ENCODE results near the gene NOTCH1.
A peak's percentile ranks its signal among the peaks of the same experiment; 100 is the strongest.

The NOTCH1 gene

GRCh38 chr9:136536721-136537241 is 9.1 kb downstream of the NOTCH1 start:
- H3K4me1 ChIP-seq (ENCODE audit: control extremely low read depth in 1 of 4, control insufficient read depth in 4 of 4, insufficient read depth in 4 of 4, low read length in 3 of 4): peaks cover 0 to 99% (median 94%) of the 10 kb centered on the region in 4 experiments
- DNase-seq: no peak
- peak overlapping the region in 1 of 7 experiments; percentile 4 for H3K4me3 ChIP-seq (ENCODE audit: control insufficient read depth in 1 of 7, extremely low read depth in 1 of 7, insufficient read depth in 4 of 7, low read depth in 2 of 7, low read length in 6 of 7)
- H3K27ac ChIP-seq (ENCODE audit: insufficient read depth in 1 of 2, low read depth in 1 of 2, low read length in 2 of 2, poor library complexity in 1 of 2, severe bottlenecking in 2 of 2): no peak overlapping the region
- POLR2A ChIA-PET: interaction anchor here (0.9 kb wide), 1 partner anchor 83 kb away, joined by 3 read pairs; no protein-coding TSS in a partner anchor
- peaks cover 0 to 54% (median 15%) of the 10 kb centered on the region in 4 experiments for H3K36me3 ChIP-seq (ENCODE audit: control insufficient read depth in 4 of 4, insufficient read depth in 4 of 4, low read length in 3 of 4)
- no peaks in the 10 kb centered on the region for H3K9me3 ChIP-seq (ENCODE audit: control extremely low read depth in 1 of 5, control insufficient read depth in 4 of 5, insufficient read depth in 2 of 5, low read depth in 1 of 5, low read length in 4 of 5)
- CTCF ChIA-PET: interaction anchor here (0.6 to 7.0 kb wide), 6 partner anchors 48 to 127 kb away, joined by 3 to 90 read pairs (median 4); no protein-coding TSS in a partner anchor
- no peaks in the 10 kb centered on the region for H3K27me3 ChIP-seq (replicated peaks in 2 of 5; ENCODE audit: control insufficient read depth in 4 of 5, insufficient read depth in 5 of 5, low read length in 4 of 5)
- WGBS (ENCODE audit: insufficient coverage): 96% methylated on average over 16 of the region's 16 CpGs

GRCh38 chr9:136536051-136536720 is 9.7 kb downstream of the NOTCH1 start:
- H3K4me1 ChIP-seq (ENCODE audit: control extremely low read depth in 1 of 4, control insufficient read depth in 4 of 4, insufficient read depth in 4 of 4, low read length in 3 of 4): peaks cover under 1 to 99% (median 94%) of the 10 kb centered on the region in 4 experiments
- no peaks in the 10 kb centered on the region for H3K9me3 ChIP-seq (ENCODE audit: control extremely low read depth in 1 of 5, control insufficient read depth in 4 of 5, insufficient read depth in 2 of 5, low read depth in 1 of 5, low read length in 4 of 5)
- peaks cover 0 to 53% (median 12%) of the 10 kb centered on the region in 4 experiments for H3K36me3 ChIP-seq (ENCODE audit: control insufficient read depth in 4 of 4, insufficient read depth in 4 of 4, low read length in 3 of 4)
- no peak overlapping the region for H3K27ac ChIP-seq (ENCODE audit: insufficient read depth in 1 of 2, low read depth in 1 of 2, low read length in 2 of 2, poor library complexity in 1 of 2, severe bottlenecking in 2 of 2)
- H3K27me3 ChIP-seq (replicated peaks in 2 of 5; ENCODE audit: control insufficient read depth in 4 of 5, insufficient read depth in 5 of 5, low read length in 4 of 5): no peaks in the 10 kb centered on the region
- ChIA-PET CTCF (interaction anchor here (0.6 to 7.0 kb wide), 5 partner anchors 48 to 128 kb away, joined by 3 to 90 read pairs (median 3); no protein-coding TSS in a partner anchor), POLR2A (interaction anchor here (0.6 to 0.9 kb wide), 2 partner anchors 20 to 84 kb away, joined by 3 read pairs; no protein-coding TSS in a partner anchor)
- 95% methylated on average over 20 of the region's 20 CpGs for WGBS (ENCODE audit: insufficient coverage)
- DNase-seq: no peak
- peak overlapping the region in 1 of 7 experiments; percentile 19 for H3K4me3 ChIP-seq (ENCODE audit: control insufficient read depth in 1 of 7, extremely low read depth in 1 of 7, insufficient read depth in 4 of 7, low read depth in 2 of 7, low read length in 6 of 7)

DNA sequence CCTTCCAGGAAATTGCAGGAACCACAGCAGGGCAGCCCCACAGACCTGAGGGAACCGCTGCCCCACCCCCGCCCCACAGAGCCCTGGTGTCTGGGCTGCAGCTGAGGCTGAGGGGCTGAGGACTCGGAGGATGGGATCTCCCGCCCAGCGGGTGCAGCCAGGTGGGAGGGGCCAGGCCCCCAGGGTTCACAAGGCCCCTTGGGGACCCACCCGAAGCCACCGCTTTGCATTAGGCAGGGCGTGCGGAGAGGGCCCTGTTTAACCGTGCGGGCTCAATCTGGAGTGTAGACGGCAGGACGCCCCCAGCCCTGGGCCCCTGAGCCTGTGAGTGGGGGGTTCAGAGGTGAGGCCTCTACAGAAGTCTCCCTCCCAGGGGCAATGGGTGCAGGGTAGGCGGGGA is 10.8 kb downstream of the NOTCH1 start:
- H3K9me3 ChIP-seq (ENCODE audit: control extremely low read depth in 1 of 5, control insufficient read depth in 4 of 5, insufficient read depth in 2 of 5, low read depth in 1 of 5, low read length in 4 of 5): no peaks in the 10 kb centered on the region
- peaks cover 2 to 99% (median 94%) of the 10 kb centered on the region in 4 experiments for H3K4me1 ChIP-seq (ENCODE audit: control extremely low read depth in 1 of 4, control insufficient read depth in 4 of 4, insufficient read depth in 4 of 4, low read length in 3 of 4)
- peak in 2 of 3 donors; percentile 40 to 44 for DNase-seq
- H3K27me3 ChIP-seq (replicated peaks in 2 of 5; ENCODE audit: control insufficient read depth in 4 of 5, insufficient read depth in 5 of 5, low read length in 4 of 5): no peaks in the 10 kb centered on the region
- ChIA-PET POLR2A (interaction anchor here (0.5 to 1.5 kb wide), 3 partner anchors 10 to 701 kb away, joined by 3 to 4 read pairs (median 4); no protein-coding TSS in a partner anchor), CTCF (interaction anchor here (3.0 to 9.1 kb wide), 2 partner anchors 8 to 48 kb away, joined by 20 to 93 read pairs; no protein-coding TSS in a partner anchor)
- peaks cover 0 to 45% (median 10%) of the 10 kb centered on the region in 4 experiments for H3K36me3 ChIP-seq (ENCODE audit: control insufficient read depth in 4 of 4, insufficient read depth in 4 of 4, low read length in 3 of 4)
- H3K27ac ChIP-seq (ENCODE audit: insufficient read depth in 1 of 2, low read depth in 1 of 2, low read length in 2 of 2, poor library complexity in 1 of 2, severe bottlenecking in 2 of 2): no peak overlapping the region
- 34% methylated on average over 8 of the region's 14 CpGs for WGBS (ENCODE audit: insufficient coverage)
- H3K4me3 ChIP-seq (ENCODE audit: control insufficient read depth in 1 of 7, extremely low read depth in 1 of 7, insufficient read depth in 4 of 7, low read depth in 2 of 7, low read length in 6 of 7): peak overlapping the region in 2 of 7 experiments; percentile 19 to 57

DNA sequence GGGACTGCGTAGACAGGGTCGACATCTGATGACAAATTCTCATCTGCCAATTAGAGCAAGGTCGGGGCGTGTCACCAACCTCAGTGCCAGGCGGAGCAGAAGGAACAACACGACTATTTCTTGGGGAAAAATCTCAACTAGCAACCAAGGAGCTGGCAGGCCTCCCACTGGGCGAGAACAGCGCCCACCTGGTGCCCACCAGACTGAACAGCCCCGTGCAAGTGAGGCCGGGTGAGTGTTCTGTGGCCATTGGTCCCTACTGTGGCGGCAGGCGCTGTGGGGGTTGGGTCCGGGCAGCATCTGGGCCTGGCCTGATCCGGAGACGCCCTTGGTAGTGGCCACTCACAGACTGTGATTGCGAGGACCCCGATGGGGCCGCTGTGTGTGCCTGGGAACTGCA is 11.5 kb downstream of the NOTCH1 start:
- peak overlapping the region in 1 of 7 experiments; percentile 20 for H3K4me3 ChIP-seq (ENCODE audit: control insufficient read depth in 1 of 7, extremely low read depth in 1 of 7, insufficient read depth in 4 of 7, low read depth in 2 of 7, low read length in 6 of 7)
- H3K27me3 ChIP-seq (replicated peaks in 2 of 5; ENCODE audit: control insufficient read depth in 4 of 5, insufficient read depth in 5 of 5, low read length in 4 of 5): no peaks in the 10 kb centered on the region
- peaks cover 2 to 97% (median 94%) of the 10 kb centered on the region in 4 experiments for H3K4me1 ChIP-seq (ENCODE audit: control extremely low read depth in 1 of 4, control insufficient read depth in 4 of 4, insufficient read depth in 4 of 4, low read length in 3 of 4)
- no peak for DNase-seq
- ChIA-PET CTCF (interaction anchor here (1.5 to 9.1 kb wide), 5 partner anchors 8 to 97 kb away, joined by 5 to 93 read pairs (median 14); no protein-coding TSS in a partner anchor), POLR2A (interaction anchor here (0.6 to 2.7 kb wide), 9 partner anchors 10 to 127 kb away, joined by 3 to 19 read pairs (median 7); partner anchors contain the start of gene NOTCH1)
- H3K9me3 ChIP-seq (ENCODE audit: control extremely low read depth in 1 of 5, control insufficient read depth in 4 of 5, insufficient read depth in 2 of 5, low read depth in 1 of 5, low read length in 4 of 5): no peaks in the 10 kb centered on the region
- WGBS (ENCODE audit: insufficient coverage): 89% methylated on average over 13 of the region's 18 CpGs
- H3K36me3 ChIP-seq (ENCODE audit: control insufficient read depth in 4 of 4, insufficient read depth in 4 of 4, low read length in 3 of 4): peaks cover 0 to 44% (median 10%) of the 10 kb centered on the region in 4 experiments
- H3K27ac ChIP-seq (ENCODE audit: insufficient read depth in 1 of 2, low read depth in 1 of 2, low read length in 2 of 2, poor library complexity in 1 of 2, severe bottlenecking in 2 of 2): peak overlapping the region; percentile 58 to 83

DNA sequence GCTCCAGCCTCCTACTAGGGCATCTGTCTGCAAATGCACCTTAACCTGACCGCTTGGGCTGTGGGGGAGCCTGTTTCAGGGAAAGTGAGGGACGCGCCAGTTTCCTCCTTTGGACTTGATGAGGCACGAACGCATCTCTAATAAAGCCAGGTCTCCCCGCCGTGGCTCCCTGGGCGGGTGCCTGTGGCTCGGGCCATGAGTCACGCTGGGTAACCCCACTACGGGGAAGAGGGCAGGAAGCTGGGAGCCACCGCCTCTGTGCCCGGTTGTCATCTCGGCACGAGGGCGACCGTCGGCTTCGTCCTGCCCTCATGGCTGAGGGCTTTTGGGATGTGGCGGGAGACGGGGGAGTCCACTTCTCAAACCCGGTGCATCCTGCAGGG is 12.1 kb downstream of the NOTCH1 start:
- peak overlapping the region in 5 of 7 experiments; percentile 1 to 61 (median 13) for H3K4me3 ChIP-seq (ENCODE audit: control insufficient read depth in 1 of 7, extremely low read depth in 1 of 7, insufficient read depth in 4 of 7, low read depth in 2 of 7, low read length in 6 of 7)
- no peaks in the 10 kb centered on the region for H3K27me3 ChIP-seq (replicated peaks in 2 of 5; ENCODE audit: control insufficient read depth in 4 of 5, insufficient read depth in 5 of 5, low read length in 4 of 5)
- 15% methylated on average over 11 of the region's 22 CpGs for WGBS (ENCODE audit: insufficient coverage)
- no peaks in the 10 kb centered on the region for H3K9me3 ChIP-seq (ENCODE audit: control extremely low read depth in 1 of 5, control insufficient read depth in 4 of 5, insufficient read depth in 2 of 5, low read depth in 1 of 5, low read length in 4 of 5)
- peaks cover 0 to 42% (median 10%) of the 10 kb centered on the region in 4 experiments for H3K36me3 ChIP-seq (ENCODE audit: control insufficient read depth in 4 of 4, insufficient read depth in 4 of 4, low read length in 3 of 4)
- peak overlapping the region; percentile 58 to 83 for H3K27ac ChIP-seq (ENCODE audit: insufficient read depth in 1 of 2, low read depth in 1 of 2, low read length in 2 of 2, poor library complexity in 1 of 2, severe bottlenecking in 2 of 2)
- DNase-seq: peak; percentile 78 to 84 (median 82)
- POLR2A ChIA-PET: interaction anchor here (0.6 to 2.7 kb wide), 19 partner anchors 7 to 180 kb away, joined by 3 to 19 read pairs (median 6); partner anchors contain the start of gene NOTCH1
- CTCF ChIA-PET: interaction anchor here (0.9 to 9.1 kb wide), 8 partner anchors 9 to 98 kb away, joined by 3 to 93 read pairs (median 6); no protein-coding TSS in a partner anchor
- peaks cover 2 to 97% (median 94%) of the 10 kb centered on the region in 4 experiments for H3K4me1 ChIP-seq (ENCODE audit: control extremely low read depth in 1 of 4, control insufficient read depth in 4 of 4, insufficient read depth in 4 of 4, low read length in 3 of 4)

DNA sequence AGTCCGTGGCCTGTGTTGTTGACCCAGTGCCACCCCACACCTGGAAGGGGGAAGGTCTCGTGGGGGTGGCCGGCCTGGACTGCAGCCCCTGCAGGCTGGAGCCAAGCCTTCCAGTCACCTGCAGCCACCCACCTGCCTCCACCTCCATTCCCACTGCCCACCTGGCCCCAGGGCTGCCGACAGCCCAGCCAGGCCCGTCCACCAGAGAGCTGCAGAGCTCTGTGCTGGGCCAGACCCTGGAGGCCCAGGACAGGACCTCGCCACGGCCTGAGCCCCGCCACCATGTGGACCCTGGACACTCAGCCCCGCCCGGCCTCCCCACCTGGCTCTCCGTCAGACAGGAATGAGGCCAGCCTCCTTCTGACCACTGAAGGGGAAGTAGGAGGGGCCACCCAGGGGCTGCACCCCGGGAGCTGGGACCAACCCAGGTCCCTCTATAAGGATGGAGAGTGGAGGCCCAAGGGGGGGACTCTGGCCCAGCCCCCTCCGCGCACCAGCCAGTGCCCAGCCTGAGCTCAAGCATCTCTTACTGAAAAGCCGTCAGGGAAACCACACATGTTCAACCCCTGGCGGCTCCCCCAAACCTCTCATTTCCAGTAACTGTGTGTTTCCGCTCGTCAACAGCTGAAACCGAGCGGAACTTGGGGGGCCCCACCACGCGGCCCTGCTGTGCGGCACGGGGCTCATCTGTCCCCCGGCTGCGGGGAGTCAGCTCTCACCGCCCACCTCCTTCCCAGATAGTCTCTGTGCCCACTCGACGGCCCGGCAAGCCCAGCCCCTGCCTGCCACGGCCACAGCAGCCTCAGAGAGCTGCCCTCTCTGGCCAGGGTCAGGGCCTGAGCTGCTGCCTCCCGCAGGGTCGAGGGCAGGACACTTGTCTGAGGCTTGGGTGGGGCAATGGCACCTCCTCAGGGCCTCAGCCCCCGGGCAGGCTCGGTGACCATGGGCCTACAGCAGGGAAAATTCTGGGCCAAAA is 12.8 kb downstream of the NOTCH1 start:
- no peaks in the 10 kb centered on the region for H3K27me3 ChIP-seq (replicated peaks in 2 of 5; ENCODE audit: control insufficient read depth in 4 of 5, insufficient read depth in 5 of 5, low read length in 4 of 5)
- peaks cover 0 to 35% (median 8%) of the 10 kb centered on the region in 4 experiments for H3K36me3 ChIP-seq (ENCODE audit: control insufficient read depth in 4 of 4, insufficient read depth in 4 of 4, low read length in 3 of 4)
- H3K4me1 ChIP-seq (ENCODE audit: control extremely low read depth in 1 of 4, control insufficient read depth in 4 of 4, insufficient read depth in 4 of 4, low read length in 3 of 4): peaks cover 2 to 97% (median 93%) of the 10 kb centered on the region in 4 experiments
- POLR2A ChIA-PET: interaction anchor here (0.6 to 2.7 kb wide), 21 partner anchors 8 to 180 kb away, joined by 3 to 19 read pairs (median 6); partner anchors contain the start of gene NOTCH1
- WGBS (ENCODE audit: insufficient coverage): 2% methylated on average over 25 of the region's 35 CpGs
- H3K27ac ChIP-seq (ENCODE audit: insufficient read depth in 1 of 2, low read depth in 1 of 2, low read length in 2 of 2, poor library complexity in 1 of 2, severe bottlenecking in 2 of 2): peak overlapping the region; percentile 58 to 83
- DNase-seq: peak; percentile 80 to 95 (median 95)
- CTCF ChIA-PET: interaction anchor here (0.9 to 9.1 kb wide), 14 partner anchors 10 to 151 kb away, joined by 3 to 93 read pairs (median 5); no protein-coding TSS in a partner anchor
- H3K4me3 ChIP-seq (ENCODE audit: control insufficient read depth in 1 of 7, extremely low read depth in 1 of 7, insufficient read depth in 4 of 7, low read depth in 2 of 7, low read length in 6 of 7): peak overlapping the region in 5 of 7 experiments; percentile 6 to 64 (median 35)
- no peaks in the 10 kb centered on the region for H3K9me3 ChIP-seq (ENCODE audit: control extremely low read depth in 1 of 5, control insufficient read depth in 4 of 5, insufficient read depth in 2 of 5, low read depth in 1 of 5, low read length in 4 of 5)

All from common myeloid progenitor, CD34-positive (primary cell).